OCI-LY7 (cell line): ENCODE results near the gene CDK17.

Experiments
- EZH2phosphoT487 ChIP-seq: fragments of 200-600 bp; sonication (generic); IDR thresholded peaks from 2 replicates; pipeline ENCODE4 v1.6.1; 2018; ENCODE audit warnings: low read depth, borderline replicate concordance, mild to moderate bottlenecking, mixed run types, antibody characterized with exemption, low read length, moderate library complexity, mixed read lengths
- TF ChIP-seq, protein P1 (sequence below): fragments of 200-600 bp; sonication (generic); conservative IDR thresholded peaks from 2 replicates; pipeline ENCODE4 v1.5.1; 2014; ENCODE audit warnings: mild to moderate bottlenecking, antibody characterized with exemption, low read length, moderate library complexity, mixed read lengths

DNA sequence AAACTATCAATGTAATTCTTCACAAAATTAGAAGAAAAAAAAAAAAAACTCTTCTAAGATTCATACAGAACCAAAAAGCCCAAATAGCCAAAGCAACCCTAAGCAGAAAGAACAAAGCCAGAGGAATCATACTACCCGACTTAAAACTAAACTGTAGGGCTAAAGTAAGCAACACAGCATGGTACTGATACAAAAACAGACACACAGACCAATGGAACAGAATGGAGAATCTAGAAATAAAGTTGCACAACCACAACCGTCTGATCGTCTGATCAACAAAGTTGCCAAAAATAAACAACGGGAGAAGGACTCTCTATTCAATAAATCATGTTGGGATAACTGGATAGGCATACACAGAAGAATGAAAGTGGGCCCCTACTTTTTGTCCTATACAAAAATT lies 16.9 kb downstream of the CDK17 start:
- TF ChIP-seq, protein P1, sequence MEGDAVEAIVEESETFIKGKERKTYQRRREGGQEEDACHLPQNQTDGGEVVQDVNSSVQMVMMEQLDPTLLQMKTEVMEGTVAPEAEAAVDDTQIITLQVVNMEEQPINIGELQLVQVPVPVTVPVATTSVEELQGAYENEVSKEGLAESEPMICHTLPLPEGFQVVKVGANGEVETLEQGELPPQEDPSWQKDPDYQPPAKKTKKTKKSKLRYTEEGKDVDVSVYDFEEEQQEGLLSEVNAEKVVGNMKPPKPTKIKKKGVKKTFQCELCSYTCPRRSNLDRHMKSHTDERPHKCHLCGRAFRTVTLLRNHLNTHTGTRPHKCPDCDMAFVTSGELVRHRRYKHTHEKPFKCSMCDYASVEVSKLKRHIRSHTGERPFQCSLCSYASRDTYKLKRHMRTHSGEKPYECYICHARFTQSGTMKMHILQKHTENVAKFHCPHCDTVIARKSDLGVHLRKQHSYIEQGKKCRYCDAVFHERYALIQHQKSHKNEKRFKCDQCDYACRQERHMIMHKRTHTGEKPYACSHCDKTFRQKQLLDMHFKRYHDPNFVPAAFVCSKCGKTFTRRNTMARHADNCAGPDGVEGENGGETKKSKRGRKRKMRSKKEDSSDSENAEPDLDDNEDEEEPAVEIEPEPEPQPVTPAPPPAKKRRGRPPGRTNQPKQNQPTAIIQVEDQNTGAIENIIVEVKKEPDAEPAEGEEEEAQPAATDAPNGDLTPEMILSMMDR = no peak
- no peak for TF ChIP-seq EZH2phosphoT487
